ENCODE data around the gene INSL6. TPM values are rescaled to one million over a fixed set of nuclear protein-coding genes. Genes with fewer than 3 reads are reported as not detected.

The INSL6 gene
- polyA plus RNA-seq, 2 of the 4 experiments (the other 2 are of a cell fraction), result not detected

DNA sequence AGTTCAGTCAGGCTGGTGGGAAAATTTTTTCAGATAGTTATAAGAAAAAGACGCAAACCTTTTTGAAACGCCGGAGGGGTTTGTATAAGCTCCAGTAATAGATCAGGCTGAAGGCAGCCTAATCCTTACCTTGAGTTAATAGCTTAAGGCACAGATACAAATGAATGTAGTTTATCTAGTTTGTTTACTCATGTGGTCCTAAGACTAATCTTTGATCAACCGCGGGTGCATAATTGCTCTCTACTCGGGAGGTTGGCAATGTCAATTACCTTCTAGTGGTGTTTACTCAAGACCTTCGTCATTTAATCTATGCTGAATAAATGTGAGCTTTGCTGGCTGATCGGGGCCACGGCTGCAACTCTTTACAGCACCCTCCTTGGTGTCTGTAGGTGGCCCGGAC is 45.1 kb upstream of the INSL6 start:
- WGBS (ENCODE audit: missing lambda C conversion rate), result 2% methylated on average over 10 of the region's 10 CpGs
- peak overlapping the region; percentile 86 for H3K4me2 ChIP-seq
- H3K27ac ChIP-seq, result peak overlapping the region; percentile 78 to 89
- ChIA-PET POLR2A (interaction anchor here (2.2 kb wide), 1 partner anchor 207 kb away, joined by 13 read pairs; the partner anchor contains the start of gene PLGRKT), CTCF (interaction anchor here (0.9 to 1.7 kb wide), 2 partner anchors 44 to 360 kb away, joined by 3 to 6 read pairs; no protein-coding TSS in a partner anchor)
- H3K4me3 ChIP-seq, result peak overlapping the region; percentile 37
- ATAC-seq, result peak; percentile 33 to 64; a peak in 4 of 6 replicates
- H3K9me3 ChIP-seq, result no peaks in the 10 kb centered on the region
- TF ChIP-seq CEBPB (IDR thresholded peaks at IDR 0.05) (0 out of 4 replicates have a peak, but pooled peaks of 1 of the 2 experiments have one; percentile 10), EP300 (IDR thresholded peaks at IDR 0.05) (peak in 1 of 2 experiments; percentile 53; a peak in 3 of 5 replicates), KDM5A (IDR thresholded peaks at IDR 0.05) (no peak), JUNB (IDR thresholded peaks at IDR 0.05) (no peak), RAD21 (conservative IDR thresholded peaks at IDR 0.05 in 1 of 2, IDR thresholded peaks at IDR 0.05 in 1 of 2) (no peak), GATA3 (IDR thresholded peaks at IDR 0.05; ENCODE audit: borderline replicate concordance) (peak; percentile 28; the same call in 1 of the 2 replicates), SREBF2 (IDR thresholded peaks at IDR 0.05) (no peak), ZSCAN20 (CRISPR knock-in tag; IDR thresholded peaks at IDR 0.05) (no peak), HOXB13 (CRISPR knock-in tag; IDR thresholded peaks at IDR 0.05; ENCODE audit: low read depth) (no peak), MYC (IDR thresholded peaks at IDR 0.05; ENCODE audit: borderline replicate concordance, low read length) (no peak)
- TF ChIP-seq, protein P1, sequence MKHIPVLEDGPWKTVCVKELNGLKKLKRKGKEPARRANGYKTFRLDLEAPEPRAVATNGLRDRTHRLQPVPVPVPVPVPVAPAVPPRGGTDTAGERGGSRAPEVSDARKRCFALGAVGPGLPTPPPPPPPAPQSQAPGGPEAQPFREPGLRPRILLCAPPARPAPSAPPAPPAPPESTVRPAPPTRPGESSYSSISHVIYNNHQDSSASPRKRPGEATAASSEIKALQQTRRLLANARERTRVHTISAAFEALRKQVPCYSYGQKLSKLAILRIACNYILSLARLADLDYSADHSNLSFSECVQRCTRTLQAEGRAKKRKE (CRISPR knock-in tag; IDR thresholded peaks at IDR 0.05; ENCODE audit: low read depth), result no peak
- H3K4me1 ChIP-seq, result peaks cover 22% of the 10 kb centered on the region
- FAIRE-seq, result peak; percentile 56
- peak in 1 of 2 experiments; percentile 78 for DNase-seq (ENCODE audit: low read depth in 1 of 2, low spot score in 1 of 2)

DNA sequence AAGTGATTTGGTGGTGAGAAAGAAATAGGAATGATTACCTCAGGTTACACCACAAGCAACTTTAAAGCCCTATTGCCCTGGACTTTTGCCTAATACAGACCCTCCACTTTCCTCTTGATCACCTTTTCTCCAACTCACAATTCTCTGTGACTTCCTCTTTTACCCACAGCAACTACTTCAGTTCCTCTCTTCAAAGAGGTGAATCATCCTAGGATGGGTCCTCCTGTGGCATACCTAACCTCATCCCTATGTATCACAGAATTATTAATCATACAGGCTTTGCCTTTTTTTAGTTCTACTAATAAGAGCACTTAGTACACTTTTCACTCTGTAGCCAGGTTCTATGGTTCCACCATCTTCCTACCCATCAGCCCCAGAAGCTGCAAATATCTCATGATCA is 19.6 kb upstream of the INSL6 start:
- ATAC-seq, result no peak

More for the DNA sequence above, 19.6 kb upstream of the INSL6 start:
- Histone ChIP-seq H3K4me2 (no peak overlapping the region), H3K4me3 (no peak overlapping the region), H3K4me1 (no peaks in the 10 kb centered on the region), H3K9me3 (no peaks in the 10 kb centered on the region), H3K27ac (no peak overlapping the region)
- DNase-seq (ENCODE audit: low read depth in 1 of 2, low spot score in 1 of 2) (no peak), FAIRE-seq (no peak)
- ChIA-PET POLR2A (no interaction called here), CTCF (interaction anchor here (1.8 kb wide), 1 partner anchor 19 kb away, joined by 6 read pairs; the partner anchor contains the start of gene INSL6)
- TF ChIP-seq HOXA7 (CRISPR knock-in tag; IDR thresholded peaks at IDR 0.05), result no peak
- TF ChIP-seq, protein P2, sequence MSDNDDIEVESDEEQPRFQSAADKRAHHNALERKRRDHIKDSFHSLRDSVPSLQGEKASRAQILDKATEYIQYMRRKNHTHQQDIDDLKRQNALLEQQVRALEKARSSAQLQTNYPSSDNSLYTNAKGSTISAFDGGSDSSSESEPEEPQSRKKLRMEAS (IDR thresholded peaks at IDR 0.05), result no peak
- TF ChIP-seq FOSB (CRISPR knock-in tag; IDR thresholded peaks at IDR 0.05), result no peak
- TF ChIP-seq MAZ (IDR thresholded peaks at IDR 0.05; ENCODE audit: borderline replicate concordance, low read depth, low read length), result no peak
- no peak for TF ChIP-seq ZC3H11A (IDR thresholded peaks at IDR 0.05)
- TF ChIP-seq JUN (IDR thresholded peaks at IDR 0.05), result no peak
- no peak for TF ChIP-seq EHF (CRISPR knock-in tag; IDR thresholded peaks at IDR 0.05)
- TF ChIP-seq, protein P3, sequence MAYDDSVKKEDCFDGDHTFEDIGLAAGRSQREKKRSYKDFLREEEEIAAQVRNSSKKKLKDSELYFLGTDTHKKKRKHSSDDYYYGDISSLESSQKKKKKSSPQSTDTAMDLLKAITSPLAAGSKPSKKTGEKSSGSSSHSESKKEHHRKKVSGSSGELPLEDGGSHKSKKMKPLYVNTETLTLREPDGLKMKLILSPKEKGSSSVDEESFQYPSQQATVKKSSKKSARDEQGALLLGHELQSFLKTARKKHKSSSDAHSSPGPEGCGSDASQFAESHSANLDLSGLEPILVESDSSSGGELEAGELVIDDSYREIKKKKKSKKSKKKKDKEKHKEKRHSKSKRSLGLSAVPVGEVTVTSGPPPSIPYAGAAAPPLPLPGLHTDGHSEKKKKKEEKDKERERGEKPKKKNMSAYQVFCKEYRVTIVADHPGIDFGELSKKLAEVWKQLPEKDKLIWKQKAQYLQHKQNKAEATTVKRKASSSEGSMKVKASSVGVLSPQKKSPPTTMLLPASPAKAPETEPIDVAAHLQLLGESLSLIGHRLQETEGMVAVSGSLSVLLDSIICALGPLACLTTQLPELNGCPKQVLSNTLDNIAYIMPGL (CRISPR knock-in tag; IDR thresholded peaks at IDR 0.05; ENCODE audit: borderline replicate concordance), result no peak
- TF ChIP-seq, protein P4, sequence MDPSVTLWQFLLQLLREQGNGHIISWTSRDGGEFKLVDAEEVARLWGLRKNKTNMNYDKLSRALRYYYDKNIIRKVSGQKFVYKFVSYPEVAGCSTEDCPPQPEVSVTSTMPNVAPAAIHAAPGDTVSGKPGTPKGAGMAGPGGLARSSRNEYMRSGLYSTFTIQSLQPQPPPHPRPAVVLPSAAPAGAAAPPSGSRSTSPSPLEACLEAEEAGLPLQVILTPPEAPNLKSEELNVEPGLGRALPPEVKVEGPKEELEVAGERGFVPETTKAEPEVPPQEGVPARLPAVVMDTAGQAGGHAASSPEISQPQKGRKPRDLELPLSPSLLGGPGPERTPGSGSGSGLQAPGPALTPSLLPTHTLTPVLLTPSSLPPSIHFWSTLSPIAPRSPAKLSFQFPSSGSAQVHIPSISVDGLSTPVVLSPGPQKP (IDR thresholded peaks at IDR 0.05; ENCODE audit: low read depth, low read length), result no peak
- TF ChIP-seq TP53 (CRISPR knock-in tag; IDR thresholded peaks at IDR 0.05), result no peak
- TF ChIP-seq NFE2L2 (conservative IDR thresholded peaks at IDR 0.05; ENCODE audit: low read length), result no peak
- TF ChIP-seq, protein P5, sequence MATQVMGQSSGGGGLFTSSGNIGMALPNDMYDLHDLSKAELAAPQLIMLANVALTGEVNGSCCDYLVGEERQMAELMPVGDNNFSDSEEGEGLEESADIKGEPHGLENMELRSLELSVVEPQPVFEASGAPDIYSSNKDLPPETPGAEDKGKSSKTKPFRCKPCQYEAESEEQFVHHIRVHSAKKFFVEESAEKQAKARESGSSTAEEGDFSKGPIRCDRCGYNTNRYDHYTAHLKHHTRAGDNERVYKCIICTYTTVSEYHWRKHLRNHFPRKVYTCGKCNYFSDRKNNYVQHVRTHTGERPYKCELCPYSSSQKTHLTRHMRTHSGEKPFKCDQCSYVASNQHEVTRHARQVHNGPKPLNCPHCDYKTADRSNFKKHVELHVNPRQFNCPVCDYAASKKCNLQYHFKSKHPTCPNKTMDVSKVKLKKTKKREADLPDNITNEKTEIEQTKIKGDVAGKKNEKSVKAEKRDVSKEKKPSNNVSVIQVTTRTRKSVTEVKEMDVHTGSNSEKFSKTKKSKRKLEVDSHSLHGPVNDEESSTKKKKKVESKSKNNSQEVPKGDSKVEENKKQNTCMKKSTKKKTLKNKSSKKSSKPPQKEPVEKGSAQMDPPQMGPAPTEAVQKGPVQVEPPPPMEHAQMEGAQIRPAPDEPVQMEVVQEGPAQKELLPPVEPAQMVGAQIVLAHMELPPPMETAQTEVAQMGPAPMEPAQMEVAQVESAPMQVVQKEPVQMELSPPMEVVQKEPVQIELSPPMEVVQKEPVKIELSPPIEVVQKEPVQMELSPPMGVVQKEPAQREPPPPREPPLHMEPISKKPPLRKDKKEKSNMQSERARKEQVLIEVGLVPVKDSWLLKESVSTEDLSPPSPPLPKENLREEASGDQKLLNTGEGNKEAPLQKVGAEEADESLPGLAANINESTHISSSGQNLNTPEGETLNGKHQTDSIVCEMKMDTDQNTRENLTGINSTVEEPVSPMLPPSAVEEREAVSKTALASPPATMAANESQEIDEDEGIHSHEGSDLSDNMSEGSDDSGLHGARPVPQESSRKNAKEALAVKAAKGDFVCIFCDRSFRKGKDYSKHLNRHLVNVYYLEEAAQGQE (IDR thresholded peaks at IDR 0.05), result no peak
- no peak for TF ChIP-seq TFCP2L1 (CRISPR knock-in tag; IDR thresholded peaks at IDR 0.05)
- TF ChIP-seq CHD4 (IDR thresholded peaks at IDR 0.05; ENCODE audit: borderline replicate concordance), result no peak
- TF ChIP-seq, protein P1 (CRISPR knock-in tag; IDR thresholded peaks at IDR 0.05; ENCODE audit: low read depth), result no peak

All from A549 (cell line).